ENCODE measurements around the gene UBALD1. TPM values are rescaled to one million over a fixed set of nuclear protein-coding genes. Genes with fewer than 3 reads are reported as not detected.

Gene UBALD1
- total RNA-seq, 1 donor from 2014 or later, result 17.6 TPM

GRCh38 chr16:4588386-4588785, 26.3 kb downstream of the UBALD1 start:
- H3K9me3 Mint-ChIP-seq, result no peaks in the 10 kb centered on the region
- no peak for TF ChIP-seq CTCF (conservative IDR thresholded peaks at IDR 0.05)
- H3K27ac Mint-ChIP-seq (ENCODE audit: unreplicated experiment), result no peak overlapping the region
- peaks cover 9% of the 10 kb centered on the region for H3K4me1 Mint-ChIP-seq
- H3K4me3 Mint-ChIP-seq, result no peak overlapping the region
- DNase-seq (ENCODE audit: low read depth, low spot score), result no peak
- H3K27me3 Mint-ChIP-seq (ENCODE audit: low read depth), result peaks cover 15% of the 10 kb centered on the region
- no peaks in the 10 kb centered on the region for H3K36me3 Mint-ChIP-seq (ENCODE audit: low read depth)

DNA sequence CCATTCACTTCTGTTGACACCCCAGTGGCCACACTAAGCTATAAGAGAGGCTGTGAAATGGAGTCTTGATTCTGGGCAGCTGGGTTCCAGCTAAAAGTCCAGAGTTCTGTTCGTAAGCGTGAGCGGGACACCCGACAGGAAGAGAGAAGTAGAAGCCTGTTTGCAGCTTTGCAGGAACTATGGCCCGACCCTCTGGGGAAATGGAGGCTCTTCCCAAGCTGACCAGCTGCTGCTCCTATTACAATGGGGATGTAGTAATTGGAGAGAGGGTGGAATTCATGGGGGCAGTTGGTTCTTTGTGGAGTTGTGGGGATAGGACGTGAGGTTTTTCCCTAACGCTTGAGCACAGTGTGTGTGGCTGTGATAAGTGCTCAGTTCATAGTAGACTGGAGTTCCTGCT, 28.4 kb downstream of the UBALD1 start:
- peaks cover 4% of the 10 kb centered on the region for H3K4me1 Mint-ChIP-seq
- DNase-seq (ENCODE audit: low read depth, low spot score), result no peak
- peaks cover 15% of the 10 kb centered on the region for H3K27me3 Mint-ChIP-seq (ENCODE audit: low read depth)
- no peak overlapping the region for H3K27ac Mint-ChIP-seq (ENCODE audit: unreplicated experiment)
- no peaks in the 10 kb centered on the region for H3K36me3 Mint-ChIP-seq (ENCODE audit: low read depth)
- H3K9me3 Mint-ChIP-seq, result no peaks in the 10 kb centered on the region
- no peak for TF ChIP-seq CTCF (conservative IDR thresholded peaks at IDR 0.05)
- H3K4me3 Mint-ChIP-seq, result no peak overlapping the region

- TF ChIP-seq CTCF (conservative IDR thresholded peaks at IDR 0.05), result no peak
- DNase-seq (ENCODE audit: low read depth, low spot score), result no peak
- no peaks in the 10 kb centered on the region for H3K9me3 Mint-ChIP-seq
- H3K27me3 Mint-ChIP-seq (ENCODE audit: low read depth), result peaks cover 15% of the 10 kb centered on the region
- H3K27ac Mint-ChIP-seq (ENCODE audit: unreplicated experiment), result no peak overlapping the region
- no peak overlapping the region for H3K4me3 Mint-ChIP-seq
- peaks cover 4% of the 10 kb centered on the region for H3K4me1 Mint-ChIP-seq
- H3K36me3 Mint-ChIP-seq (ENCODE audit: low read depth), result no peaks in the 10 kb centered on the region
These were observed 30.8 kb downstream of the UBALD1 start for GRCh38 chr16:4583906-4584305.

DNA sequence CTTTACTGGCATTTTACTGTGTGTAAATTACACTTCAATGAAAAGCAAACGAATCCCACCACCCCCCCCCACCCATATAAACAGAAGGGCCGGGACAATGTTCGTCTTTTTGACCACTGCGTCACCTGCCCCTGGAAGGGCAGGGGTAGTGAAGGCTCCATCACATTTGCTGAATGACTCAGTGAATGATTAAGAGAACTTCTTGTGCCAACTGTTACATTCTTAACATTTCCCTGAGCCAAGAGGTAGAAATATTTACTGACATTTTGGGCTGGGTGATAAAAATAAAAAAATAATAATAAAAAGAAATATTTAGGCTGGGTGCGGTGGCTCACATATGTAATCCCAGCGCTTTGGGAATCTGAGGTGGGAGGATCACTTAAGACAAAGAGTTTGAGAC, 34.4 kb downstream of the UBALD1 start:
- no peaks in the 10 kb centered on the region for H3K9me3 Mint-ChIP-seq
- no peak for TF ChIP-seq CTCF (conservative IDR thresholded peaks at IDR 0.05)
- H3K36me3 Mint-ChIP-seq (ENCODE audit: low read depth), result no peaks in the 10 kb centered on the region
- DNase-seq (ENCODE audit: low read depth, low spot score), result no peak
- no peaks in the 10 kb centered on the region for H3K27me3 Mint-ChIP-seq (ENCODE audit: low read depth)
- H3K4me1 Mint-ChIP-seq, result no peaks in the 10 kb centered on the region
- no peak overlapping the region for H3K27ac Mint-ChIP-seq (ENCODE audit: unreplicated experiment)
- H3K4me3 Mint-ChIP-seq, result no peak overlapping the region

- no peak overlapping the region for H3K4me3 Mint-ChIP-seq
- no peaks in the 10 kb centered on the region for H3K4me1 Mint-ChIP-seq
- no peaks in the 10 kb centered on the region for H3K9me3 Mint-ChIP-seq
- H3K36me3 Mint-ChIP-seq (ENCODE audit: low read depth), result no peaks in the 10 kb centered on the region
- no peak for DNase-seq (ENCODE audit: low read depth, low spot score)
- no peak overlapping the region for H3K27ac Mint-ChIP-seq (ENCODE audit: unreplicated experiment)
- no peaks in the 10 kb centered on the region for H3K27me3 Mint-ChIP-seq (ENCODE audit: low read depth)
- TF ChIP-seq CTCF (conservative IDR thresholded peaks at IDR 0.05), result no peak
These were observed 35.6 kb downstream of the UBALD1 start for GRCh38 chr16:4578961-4579530.
